HepG2 (cell line): ENCODE measurements around the gene LYST. TPM values are rescaled to one million over a fixed set of nuclear protein-coding genes. Genes with fewer than 3 reads are reported as not detected.

Experiments used
- ATAC-seq: fragments of 200-7000 bp; cut with Tn5 transposase; 3 replicates; pipeline ENCODE4 v1.9.1; 2020; ENCODE audit warnings: mild to moderate bottlenecking, moderate library complexity
- BruUV-seq: library from RNA; stranded (reverse); fragments of 400-500 nt; replicated peaks from 2 replicates; lab custom pipeline; 2021; lab: Mats Ljungman, UMichigan
- CTCF ChIA-PET: fragments of 300-600 bp; formaldehyde crosslinking; extraction: SDS; loops from one replicate; lab custom pipeline; 2021; ENCODE audit warnings: low total read pairs, inconsistent platforms, low intra/inter-chr PET ratio; lab: Yijun Ruan, JAX
- POLR2A ChIA-PET: fragments of 350-600 bp; sonication (Branson Sonifier 250); formaldehyde crosslinking; loops from one replicate; lab custom pipeline; 2020; ENCODE audit warnings: antibody characterized with exemption, inconsistent platforms; lab: Yijun Ruan, JAX
- DNase-seq: peaks from one replicate; pipeline ENCODE4 v3.0.0-alpha.2; 2015; ENCODE audit warnings: low spot score
- FAIRE-seq: peaks from 3 replicates; lab custom pipeline; 2011; peaks lifted over from hg19 to GRCh38; lab: Jason Lieb, UNC
- H2AFZ ChIP-seq: one replicate; pipeline ENCODE4 v1.6.1; 2011; ENCODE audit warnings: low read length, inconsistent platforms
- H3K27ac ChIP-seq: fragments of 300-600 bp; 3 replicates; pipeline ENCODE4 v1.8.0; 2011; ENCODE audit warnings: mixed run types, mild to moderate bottlenecking, mixed read lengths, low read length, inconsistent platforms; ENCODE audit not compliant: insufficient read depth; ENCODE audit errors: extremely low read length
- H3K27me3 ChIP-seq, 2 experiments: fragments of 200-600 bp in 1 of 2; 2 replicates in 1 of 2; 3 replicates in 1 of 2; pipeline versions ENCODE4 v1.6.0 to v1.8.0; 2011; ENCODE audit warnings: low read length in 2 of 2, mild to moderate bottlenecking in 2 of 2, moderate library complexity in 2 of 2, inconsistent platforms in 1 of 2; ENCODE audit not compliant: insufficient read depth in 2 of 2, control insufficient read depth in 1 of 2
- H3K36me3 ChIP-seq, 2 experiments: fragments of 200-600 bp in 1 of 2; replicated peaks in 1 of 2; 2 replicates in 1 of 2; 3 replicates in 1 of 2; pipeline versions ENCODE4 v1.5.1 to v1.8.0; 2011; ENCODE audit warnings: low read length in 2 of 2, inconsistent platforms in 1 of 2; ENCODE audit not compliant: insufficient read depth in 2 of 2, control insufficient read depth in 1 of 2
- H3K4me1 ChIP-seq: 2 replicates; pipeline ENCODE4 v1.5.1; 2012; ENCODE audit warnings: low read length, inconsistent platforms; ENCODE audit not compliant: insufficient read depth
- H3K4me2 ChIP-seq: 2 replicates; pipeline ENCODE4 v1.6.0; 2011; ENCODE audit warnings: low read depth, low read length, inconsistent platforms
- H3K4me3 ChIP-seq, 3 experiments: fragments of 200-600 bp in 1 of 3; sonication (generic), shearing (Covaris generic) in 1 of 3; replicated peaks in 1 of 3; 2 replicates each; pipeline ENCODE4 v1.5.1; 2011 to 2016; ENCODE audit warnings: low read length in 3 of 3, inconsistent platforms in 2 of 3, low read depth in 2 of 3, mild to moderate bottlenecking in 2 of 3, control low read depth in 1 of 3, mixed read lengths in 1 of 3; ENCODE audit not compliant: insufficient read depth in 1 of 3
- H3K79me2 ChIP-seq: one replicate; pipeline ENCODE4 v1.6.1; 2011; ENCODE audit warnings: low read length, inconsistent platforms; ENCODE audit not compliant: insufficient read depth
- H3K9ac ChIP-seq: 2 replicates; pipeline ENCODE4 v1.6.0; 2011; ENCODE audit warnings: mild to moderate bottlenecking, low read depth, low read length, inconsistent platforms; ENCODE audit not compliant: insufficient read depth
- H3K9me3 ChIP-seq: 2 replicates; pipeline ENCODE4 v1.5.1; 2012; ENCODE audit warnings: mild to moderate bottlenecking, low read length
- H4K20me1 ChIP-seq: 2 replicates; pipeline ENCODE4 v1.6.0; 2011; ENCODE audit warnings: inconsistent platforms, mild to moderate bottlenecking, low read length, moderate library complexity; ENCODE audit not compliant: insufficient read depth
- HNRNPUL1 ChIP-seq: fragments of 200-400 bp; formaldehyde crosslinking; IDR thresholded peaks from 2 replicates; pipeline ENCODE4 v1.6.1; 2017; ENCODE audit warnings: low read depth, mild to moderate bottlenecking, low read length, moderate library complexity
- SMARCC2 ChIP-seq: fragments of 450-650 bp; IDR thresholded peaks from 2 replicates; pipeline ENCODE4 v1.6.1; 2017; ENCODE audit warnings: antibody characterized with exemption, mild to moderate bottlenecking
- ZNF670 ChIP-seq: sonication (generic); formaldehyde crosslinking; IDR thresholded peaks from 2 replicates; pipeline ENCODE4 v1.8.0; 2022; ENCODE audit warnings: mild to moderate bottlenecking, missing genetic modification reagents, borderline replicate concordance
- WGBS: methylation state at CpG from one replicate; pipeline ENCODE4 v1.1.6; 2017; ENCODE audit warnings: low lambda C conversion rate; 5-methylcytosine and 5-hydroxymethylcytosine counted together
- in situ Hi-C: cut with HindIII; loops from 2 replicates; pipeline ENCODE4 v1.10.0; 2017; ENCODE audit warnings: low pct_unique_long_range_greater_than_20kb; ENCODE audit not compliant: extremely low pct_ligation_motif_present
- intact Hi-C: fragments of 100-400 bp; cut with micrococcal nuclease; formaldehyde crosslinking; loops from one replicate; pipeline ENCODE4 v1.10.0; 2022; ENCODE audit not compliant: unreplicated experiment
- polyA plus RNA-seq, 8 experiments: library from polyadenylated mRNA; depleted of rRNA in 3 of 8; stranded (reverse) in 7 of 8; unstranded in 1 of 8; fragments of >200 nt; fragmentation: Illumina TruSeq in 4 of 8; extraction: Trizol in 4 of 8; gene quantifications; 2 replicates each; pipeline versions ENCODE4 v1.2.1 to v1.2.3, GENCODE V29; 2011 to 2016; ENCODE audit warnings: low read depth in 4 of 8, missing spikeins in 1 of 8, mixed read lengths in 1 of 8; ENCODE audit not compliant: insufficient read depth in 1 of 8
- total RNA-seq, 5 experiments: library from RNA; depleted of rRNA; stranded (reverse); fragments of >200 nt; fragmentation: Illumina TruSeq; extraction: Trizol; gene quantifications; 2 replicates each; pipeline ENCODE4 v1.2.3, GENCODE V29; 2016; ENCODE audit warnings: low read depth in 1 of 5
- TF ChIP-seq, protein P1 (sequence below): sonication (generic); formaldehyde crosslinking; IDR thresholded peaks from 2 replicates; pipeline ENCODE4 v1.5.1; 2020; ENCODE audit warnings: mild to moderate bottlenecking, missing genetic modification reagents, moderate library complexity

LYST gene
- total and polyA plus RNA-seq, 2 of the 13 experiments (the other 11 are each of a cell fraction or from before 2014, with no cell fraction given) = 0.91 to 2.5 TPM

GRCh38 chr1:235643837-235644692 is 222.6 kb downstream of the LYST start:
- no peaks in the 10 kb centered on the region for H3K9me3 ChIP-seq
- H3K4me2 ChIP-seq = no peak overlapping the region
- H3K4me1 ChIP-seq = peaks cover 84% of the 10 kb centered on the region
- H2AFZ ChIP-seq = no peak overlapping the region
- peaks cover 91% of the 10 kb centered on the region for H3K79me2 ChIP-seq
- H3K4me3 ChIP-seq = no peak overlapping the region
- DNase-seq = no peak
- TF ChIP-seq ZNF670 (0 out of 2 replicates have a peak, but pooled peaks have one; percentile 29), HNRNPUL1 (no peak)
- ChIA-PET POLR2A (no interaction called here), CTCF (no interaction called here)
- peaks cover 2 to 8% of the 10 kb centered on the region in 2 experiments; a peak in 3 of 5 replicates for H3K36me3 ChIP-seq
- FAIRE-seq = no peak
- in situ Hi-C loops = no loop called here
- H3K9ac ChIP-seq = no peak overlapping the region
- intact Hi-C loops = no loop called here
- no peaks in the 10 kb centered on the region for H3K27me3 ChIP-seq
- WGBS = 97% methylated on average over 23 of the region's 23 CpGs
- no peak for ATAC-seq
- H4K20me1 ChIP-seq = peaks cover 48% of the 10 kb centered on the region; the same call in 1 of the 2 replicates
- H3K27ac ChIP-seq = no peak overlapping the region
- BruUV-seq = no TSS peak

DNA sequence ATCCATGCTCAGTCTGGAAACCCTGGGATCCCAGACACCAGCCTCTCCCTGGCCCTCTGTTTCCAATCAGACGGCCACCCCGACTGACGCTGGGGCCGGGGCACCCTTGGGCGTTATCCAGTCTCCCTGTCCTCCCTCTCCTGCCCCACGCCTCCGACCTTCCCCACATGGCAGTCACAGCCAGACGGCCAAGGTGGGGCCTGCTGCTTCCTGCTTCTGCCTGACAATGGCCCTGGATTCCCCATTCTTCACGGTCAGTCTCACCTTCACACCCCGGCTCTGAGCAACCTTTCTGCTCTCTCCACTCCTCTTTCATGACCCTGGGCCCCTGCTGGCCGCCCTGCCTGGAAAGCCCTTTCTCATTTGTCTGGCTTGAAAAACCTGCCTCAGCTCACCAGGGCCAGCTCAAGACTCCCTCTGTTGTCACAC is 223.7 kb downstream of the LYST start:
- Histone ChIP-seq H3K4me2 (no peak overlapping the region), H3K4me3 (no peak overlapping the region), H2AFZ (no peak overlapping the region), H3K79me2 (peaks cover 83% of the 10 kb centered on the region), H3K9me3 (no peaks in the 10 kb centered on the region), H3K27ac (no peak overlapping the region), H4K20me1 (peaks cover 44% of the 10 kb centered on the region; the same call in 1 of the 2 replicates), H3K27me3 (no peaks in the 10 kb centered on the region), H3K36me3 (peaks cover 2 to 8% of the 10 kb centered on the region in 2 experiments; a peak in 3 of 5 replicates), H3K9ac (no peak overlapping the region), H3K4me1 (peaks cover 80% of the 10 kb centered on the region)
- WGBS = 74% methylated on average over 11 of the region's 11 CpGs
- DNase-seq (no peak), FAIRE-seq (no peak), ATAC-seq (peak; percentile 4; the same call in 2 of the 3 replicates)
- BruUV-seq = no TSS peak
- CTCF ChIA-PET = no interaction called here
- POLR2A ChIA-PET = no interaction called here
- intact Hi-C loops = no loop called here
- in situ Hi-C loops = no loop called here
- TF ChIP-seq SMARCC2 = no peak
- TF ChIP-seq, protein P1, sequence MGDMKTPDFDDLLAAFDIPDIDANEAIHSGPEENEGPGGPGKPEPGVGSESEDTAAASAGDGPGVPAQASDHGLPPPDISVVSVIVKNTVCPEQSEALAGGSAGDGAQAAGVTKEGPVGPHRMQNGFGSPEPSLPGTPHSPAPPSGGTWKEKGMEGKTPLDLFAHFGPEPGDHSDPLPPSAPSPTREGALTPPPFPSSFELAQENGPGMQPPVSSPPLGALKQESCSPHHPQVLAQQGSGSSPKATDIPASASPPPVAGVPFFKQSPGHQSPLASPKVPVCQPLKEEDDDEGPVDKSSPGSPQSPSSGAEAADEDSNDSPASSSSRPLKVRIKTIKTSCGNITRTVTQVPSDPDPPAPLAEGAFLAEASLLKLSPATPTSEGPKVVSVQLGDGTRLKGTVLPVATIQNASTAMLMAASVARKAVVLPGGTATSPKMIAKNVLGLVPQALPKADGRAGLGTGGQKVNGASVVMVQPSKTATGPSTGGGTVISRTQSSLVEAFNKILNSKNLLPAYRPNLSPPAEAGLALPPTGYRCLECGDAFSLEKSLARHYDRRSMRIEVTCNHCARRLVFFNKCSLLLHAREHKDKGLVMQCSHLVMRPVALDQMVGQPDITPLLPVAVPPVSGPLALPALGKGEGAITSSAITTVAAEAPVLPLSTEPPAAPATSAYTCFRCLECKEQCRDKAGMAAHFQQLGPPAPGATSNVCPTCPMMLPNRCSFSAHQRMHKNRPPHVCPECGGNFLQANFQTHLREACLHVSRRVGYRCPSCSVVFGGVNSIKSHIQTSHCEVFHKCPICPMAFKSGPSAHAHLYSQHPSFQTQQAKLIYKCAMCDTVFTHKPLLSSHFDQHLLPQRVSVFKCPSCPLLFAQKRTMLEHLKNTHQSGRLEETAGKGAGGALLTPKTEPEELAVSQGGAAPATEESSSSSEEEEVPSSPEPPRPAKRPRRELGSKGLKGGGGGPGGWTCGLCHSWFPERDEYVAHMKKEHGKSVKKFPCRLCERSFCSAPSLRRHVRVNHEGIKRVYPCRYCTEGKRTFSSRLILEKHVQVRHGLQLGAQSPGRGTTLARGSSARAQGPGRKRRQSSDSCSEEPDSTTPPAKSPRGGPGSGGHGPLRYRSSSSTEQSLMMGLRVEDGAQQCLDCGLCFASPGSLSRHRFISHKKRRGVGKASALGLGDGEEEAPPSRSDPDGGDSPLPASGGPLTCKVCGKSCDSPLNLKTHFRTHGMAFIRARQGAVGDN (CRISPR knock-in tag) = peak; percentile 24; the same call in 1 of the 2 replicates
